NCI-H2227 (cell line): ENCODE measurements around the gene MT1H.
"Not testable (repeated sequence)": the region's sequence is repeated elsewhere in the genome, so short reads cannot be mapped to it uniquely, and the experiment has no call there.

Source experiments
- DNase-seq: peaks from one replicate; lab custom pipeline; 2025; ENCODE audit not compliant: unreplicated experiment; lab: John Stamatoyannopoulos, UW

MT1H gene

GRCh38 chr16:56717532-56717931 is 47.9 kb downstream of the MT1H start:
- DNase-seq, result not testable (repeated sequence)
